ENCODE measurements around the gene PLCD3.

- TF ChIP-seq POLR2A (IDR thresholded peaks at IDR 0.05) (no peak), CTCF (IDR thresholded peaks at IDR 0.05) (no peak)
These were observed 21.4 kb downstream of the PLCD3 start for GRCh38 chr17:45110676-45111611.
